GM12865 (cell line): ENCODE results near the gene ADGRD1.

Experiments used
- DNase-seq: peaks from one replicate; pipeline ENCODE4 v3.0.0; 2010; ENCODE audit warnings: low read depth
- H3K4me3 ChIP-seq: 2 replicates; pipeline ENCODE4 v1.5.1; 2011; ENCODE audit warnings: mild to moderate bottlenecking, low read depth, low read length, control low read depth
- CTCF ChIP-seq: IDR thresholded peaks from 2 replicates; pipeline ENCODE4 v1.5.1; 2011; ENCODE audit warnings: low read length, control low read depth, low read depth, inconsistent platforms; ENCODE audit not compliant: insufficient read depth; ENCODE audit errors: missing control alignments

Gene ADGRD1

GRCh38 chr12:131077931-131078391 is 124.3 kb downstream of the ADGRD1 start:
- TF ChIP-seq CTCF, result no peak
- H3K4me3 ChIP-seq, result no peak overlapping the region
- no peak for DNase-seq

GRCh38 chr12:131082290-131083194 is 128.8 kb downstream of the ADGRD1 start:
- no peak overlapping the region for H3K4me3 ChIP-seq
- DNase-seq, result no peak
- no peak for TF ChIP-seq CTCF

GRCh38 chr12:131084341-131085011 is 130.8 kb downstream of the ADGRD1 start:
- DNase-seq, result no peak
- no peak overlapping the region for H3K4me3 ChIP-seq
- no peak for TF ChIP-seq CTCF

DNA sequence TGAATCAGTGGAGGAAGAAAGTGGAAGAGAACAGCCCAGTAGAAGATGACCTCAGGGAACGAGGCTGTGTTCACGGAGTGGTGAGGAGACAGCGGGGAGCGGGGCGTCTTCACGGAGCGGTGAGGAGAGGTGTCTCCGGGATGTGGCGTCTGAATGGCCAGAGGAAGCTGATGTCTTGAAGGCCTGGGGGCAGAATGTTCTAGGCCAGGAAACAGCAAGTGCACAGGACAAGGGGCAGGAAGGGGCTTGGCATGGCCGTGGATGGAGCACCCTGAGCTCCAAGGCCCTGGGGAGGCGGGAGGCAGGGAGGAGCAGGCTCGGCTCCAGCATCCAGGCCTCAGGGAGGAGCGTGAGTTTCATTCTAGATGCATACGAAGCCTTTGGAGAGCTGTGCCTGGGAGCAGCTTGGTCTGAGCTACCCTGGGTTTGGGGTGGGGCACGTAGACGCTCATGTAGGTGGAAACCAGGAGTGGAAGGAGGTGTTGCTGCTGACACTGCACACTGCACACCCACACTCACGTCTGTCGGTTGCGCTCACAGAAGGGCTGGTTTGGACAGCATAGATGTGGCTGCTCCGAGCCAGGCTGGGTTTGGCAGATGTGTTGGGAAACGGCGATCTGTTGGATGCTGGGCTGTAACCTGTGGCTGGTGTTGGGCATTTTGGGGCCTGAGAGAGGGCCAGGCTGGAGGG is 131.6 kb downstream of the ADGRD1 start:
- H3K4me3 ChIP-seq, result no peak overlapping the region
- DNase-seq, result no peak
- TF ChIP-seq CTCF, result no peak

- TF ChIP-seq CTCF, result no peak
- no peak for DNase-seq
- no peak overlapping the region for H3K4me3 ChIP-seq
These were observed 132.3 kb downstream of the ADGRD1 start for GRCh38 chr12:131085816-131086591.

GRCh38 chr12:131087302-131087818 is 133.7 kb downstream of the ADGRD1 start:
- TF ChIP-seq CTCF, result no peak
- H3K4me3 ChIP-seq, result no peak overlapping the region
- DNase-seq, result no peak
